C4-2B (cell line): ENCODE measurements around the gene NLRP6.

Source experiments
- ZFX ChIP-seq: fragments of 450-650 bp; IDR thresholded peaks from 2 replicates; pipeline ENCODE4 v1.6.1; 2017
- TF ChIP-seq, protein P1 (sequence below): fragments of 450-650 bp; conservative IDR thresholded peaks from 2 replicates; pipeline ENCODE4 v1.5.1; 2017; ENCODE audit warnings: mild to moderate bottlenecking

DNA sequence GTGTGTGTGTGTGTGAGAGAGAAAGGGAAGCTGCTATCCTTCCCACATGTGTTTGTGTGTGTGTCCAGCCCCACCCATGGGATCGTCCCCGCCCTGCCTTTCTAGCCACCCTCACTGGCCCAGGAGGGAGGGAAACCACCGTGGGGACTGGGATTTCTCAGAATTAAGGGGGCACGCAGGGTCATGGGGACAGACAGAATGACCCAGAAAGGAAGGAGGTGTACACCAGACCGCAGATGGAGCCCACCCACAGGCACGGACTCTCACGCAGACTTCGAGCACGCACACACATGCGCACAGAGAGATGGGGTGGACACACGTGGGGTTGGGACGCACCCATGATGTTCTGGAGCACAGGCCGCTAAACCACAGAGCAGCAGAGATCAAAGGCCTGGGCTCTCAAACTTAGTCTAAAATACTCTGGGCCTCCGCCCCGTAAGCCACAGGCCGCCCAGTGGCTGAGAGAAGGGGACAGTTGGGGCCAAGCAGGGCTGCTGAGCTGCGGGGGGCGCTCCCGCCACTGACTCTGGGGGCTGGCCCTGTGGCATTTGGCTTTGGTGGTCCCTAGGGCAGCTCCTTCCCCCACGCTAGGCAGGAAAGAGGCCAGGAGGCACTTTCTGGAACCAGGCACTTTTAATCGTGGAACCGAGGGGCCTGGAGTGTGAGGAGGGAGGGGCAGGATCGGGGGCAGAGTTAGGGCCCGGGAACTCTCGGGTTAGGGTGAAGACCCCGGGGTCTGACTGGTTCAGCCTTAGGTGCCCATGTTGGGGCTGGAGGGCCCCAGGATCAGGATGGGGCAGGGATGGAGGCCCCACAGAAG, 19.6 kb downstream of the NLRP6 start:
- TF ChIP-seq, protein P1, sequence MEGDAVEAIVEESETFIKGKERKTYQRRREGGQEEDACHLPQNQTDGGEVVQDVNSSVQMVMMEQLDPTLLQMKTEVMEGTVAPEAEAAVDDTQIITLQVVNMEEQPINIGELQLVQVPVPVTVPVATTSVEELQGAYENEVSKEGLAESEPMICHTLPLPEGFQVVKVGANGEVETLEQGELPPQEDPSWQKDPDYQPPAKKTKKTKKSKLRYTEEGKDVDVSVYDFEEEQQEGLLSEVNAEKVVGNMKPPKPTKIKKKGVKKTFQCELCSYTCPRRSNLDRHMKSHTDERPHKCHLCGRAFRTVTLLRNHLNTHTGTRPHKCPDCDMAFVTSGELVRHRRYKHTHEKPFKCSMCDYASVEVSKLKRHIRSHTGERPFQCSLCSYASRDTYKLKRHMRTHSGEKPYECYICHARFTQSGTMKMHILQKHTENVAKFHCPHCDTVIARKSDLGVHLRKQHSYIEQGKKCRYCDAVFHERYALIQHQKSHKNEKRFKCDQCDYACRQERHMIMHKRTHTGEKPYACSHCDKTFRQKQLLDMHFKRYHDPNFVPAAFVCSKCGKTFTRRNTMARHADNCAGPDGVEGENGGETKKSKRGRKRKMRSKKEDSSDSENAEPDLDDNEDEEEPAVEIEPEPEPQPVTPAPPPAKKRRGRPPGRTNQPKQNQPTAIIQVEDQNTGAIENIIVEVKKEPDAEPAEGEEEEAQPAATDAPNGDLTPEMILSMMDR = no peak
- no peak for TF ChIP-seq ZFX
